HepG2 (cell line): ENCODE data around the gene SMLR1. TPM values are rescaled to one million over a fixed set of nuclear protein-coding genes. Genes with fewer than 3 reads are reported as not detected.

Source experiments
- CC2D1A ChIP-seq: sonication (generic); formaldehyde crosslinking; IDR thresholded peaks from 2 replicates; pipeline ENCODE4 v1.8.1; 2023; ENCODE audit warnings: mild to moderate bottlenecking, missing genetic modification reagents
- ERF ChIP-seq: IDR thresholded peaks from 2 replicates; pipeline ENCODE4 v1.6.1; 2018; ENCODE audit warnings: missing biosample characterization, missing genetic modification reagents
- FOXC1 ChIP-seq: sonication (generic); formaldehyde crosslinking; IDR thresholded peaks from 2 replicates; pipeline ENCODE4 v1.8.0; 2022; ENCODE audit warnings: mild to moderate bottlenecking, missing genetic modification reagents, borderline replicate concordance
- ISL2 ChIP-seq: sonication (generic); formaldehyde crosslinking; IDR thresholded peaks from 2 replicates; pipeline ENCODE4 v1.5.0; 2020; ENCODE audit warnings: missing genetic modification reagents
- KMT2A ChIP-seq: sonication (generic); formaldehyde crosslinking; IDR thresholded peaks from 2 replicates; pipeline ENCODE4 v1.4.0; 2020; ENCODE audit warnings: missing genetic modification reagents
- MAFK ChIP-seq, 2 experiments: IDR thresholded peaks in 1 of 2; conservative IDR thresholded peaks in 1 of 2; 2 replicates each; pipeline ENCODE4 v1.6.1; 2011; ENCODE audit warnings: improper control_type of control experiment in 2 of 2, low read length in 2 of 2
- NFYB ChIP-seq: sonication (generic); formaldehyde crosslinking; IDR thresholded peaks from 2 replicates; pipeline ENCODE4 v1.4.0; 2020; ENCODE audit warnings: missing genetic modification reagents
- PHF21A ChIP-seq: sonication (generic); formaldehyde crosslinking; IDR thresholded peaks from 2 replicates; pipeline ENCODE4 v1.5.0; 2020; ENCODE audit warnings: mild to moderate bottlenecking, missing genetic modification reagents
- RXRA ChIP-seq: sonication (generic); formaldehyde crosslinking; IDR thresholded peaks from 2 replicates; pipeline ENCODE4 v1.5.1; 2020; ENCODE audit warnings: missing genetic modification reagents
- SOX6 ChIP-seq, 2 experiments: fragments of 450-650 bp in 1 of 2; sonication (generic) in 1 of 2; formaldehyde crosslinking in 1 of 2; IDR thresholded peaks; 2 replicates each; pipeline versions ENCODE4 v1.4.0 to v1.6.1; 2017 to 2020; ENCODE audit warnings: antibody characterized with exemption in 1 of 2, mild to moderate bottlenecking in 1 of 2, missing genetic modification reagents in 1 of 2
- TP53 ChIP-seq: sonication (generic); formaldehyde crosslinking; conservative IDR thresholded peaks from 2 replicates; pipeline ENCODE4 v1.4.0; 2020; ENCODE audit warnings: missing genetic modification reagents
- TSC22D2 ChIP-seq: sonication (generic); formaldehyde crosslinking; IDR thresholded peaks from 2 replicates; pipeline ENCODE4 v1.5.1; 2020; ENCODE audit warnings: missing genetic modification reagents, mild to moderate bottlenecking, borderline replicate concordance
- ZBTB40 ChIP-seq, 2 experiments: fragments of 450-650 bp in 1 of 2; sonication (generic) in 1 of 2; formaldehyde crosslinking in 1 of 2; IDR thresholded peaks; 2 replicates each; pipeline versions ENCODE4 v1.6.1 to v1.8.0; 2016 to 2022; ENCODE audit warnings: antibody characterized with exemption in 1 of 2, mild to moderate bottlenecking in 1 of 2, missing genetic modification reagents in 1 of 2
- ZKSCAN8 ChIP-seq: IDR thresholded peaks from 2 replicates; pipeline ENCODE4 v1.6.1; 2016; ENCODE audit warnings: borderline replicate concordance, missing genetic modification reagents, missing compliant biosample characterization
- ZNF235 ChIP-seq: sonication (generic); formaldehyde crosslinking; IDR thresholded peaks from 2 replicates; pipeline ENCODE4 v1.8.1; 2023; ENCODE audit warnings: mild to moderate bottlenecking, missing genetic modification reagents, borderline replicate concordance
- ZNF607 ChIP-seq: sonication (generic); formaldehyde crosslinking; IDR thresholded peaks from 2 replicates; pipeline ENCODE4 v1.5.1; 2020; ENCODE audit warnings: missing genetic modification reagents, mild to moderate bottlenecking, borderline replicate concordance
- polyA plus RNA-seq, 8 experiments: library from polyadenylated mRNA; depleted of rRNA in 3 of 8; stranded (reverse) in 7 of 8; unstranded in 1 of 8; fragments of >200 nt; fragmentation: Illumina TruSeq in 4 of 8; extraction: Trizol in 4 of 8; gene quantifications; 2 replicates each; pipeline versions ENCODE4 v1.2.1 to v1.2.3, GENCODE V29; 2011 to 2016; ENCODE audit warnings: low read depth in 4 of 8, missing spikeins in 1 of 8, mixed read lengths in 1 of 8; ENCODE audit not compliant: insufficient read depth in 1 of 8
- total RNA-seq, 5 experiments: library from RNA; depleted of rRNA; stranded (reverse); fragments of >200 nt; fragmentation: Illumina TruSeq; extraction: Trizol; gene quantifications; 2 replicates each; pipeline ENCODE4 v1.2.3, GENCODE V29; 2016; ENCODE audit warnings: low read depth in 1 of 5

The SMLR1 gene
- total and polyA plus RNA-seq, 2 of the 13 experiments (the other 11 are each of a cell fraction or from before 2014, with no cell fraction given) = 41.8 to 104 TPM

GRCh38 chr6:130864344-130864743 lies 37.1 kb downstream of the SMLR1 start (continued):
- TF ChIP-seq RXRA (CRISPR knock-in tag) (peak; percentile 62; the same call in 1 of the 2 replicates), TSC22D2 (CRISPR knock-in tag) (0 out of 2 replicates have a peak, but pooled peaks have one; percentile 38), MAFK (conservative IDR thresholded peaks at IDR 0.05 in 1 of 2, IDR thresholded peaks at IDR 0.05 in 1 of 2; ENCODE audit: low read length in 2 of 2) (no peak), ZNF607 (no peak), ZKSCAN8 (CRISPR knock-in tag) (0 out of 2 replicates have a peak, but pooled peaks have one; percentile 38), SOX6 (IDR thresholded peaks at IDR 0.05) (no peak), SOX6 (CRISPR knock-in tag; IDR thresholded peaks at IDR 0.05) (peak; percentile 75), ISL2 (peak; percentile 77; the same call in 1 of the 2 replicates), PHF21A (CRISPR knock-in tag) (0 out of 2 replicates have a peak, but pooled peaks have one; percentile 28), ZBTB40 (IDR thresholded peaks at IDR 0.05) (no peak), ZBTB40 (CRISPR knock-in tag; IDR thresholded peaks at IDR 0.05) (no peak), FOXC1 (CRISPR knock-in tag) (peak; percentile 36; the same call in 1 of the 2 replicates), ZNF235 (CRISPR knock-in tag) (no peak), KMT2A (peak; percentile 75), ERF (CRISPR knock-in tag) (peak; percentile 73; the same call in 1 of the 2 replicates), NFYB (CRISPR knock-in tag) (no peak), CC2D1A (CRISPR knock-in tag) (no peak), TP53 (CRISPR knock-in tag) (no peak)
